Breast epithelium (tissue), 3 donors: ENCODE results near the gene SNTG2.

Experiments used
- CTCF ChIP-seq, 3 donors: fragments of 450-650 bp; IDR thresholded peaks; one replicate each; pipeline ENCODE4 v1.5.1; 2016 to 2017; ENCODE audit warnings: antibody characterized with exemption in 3 of 3, mild to moderate bottlenecking in 3 of 3, moderate library complexity in 3 of 3
- POLR2AphosphoS5 ChIP-seq, 3 donors: sonication (generic); formaldehyde crosslinking; IDR thresholded peaks; one replicate each; pipeline ENCODE4 v1.6.1; 2017; ENCODE audit warnings: antibody characterized with exemption in 3 of 3

GRCh38 chr2:1137264-1137663, 186.6 kb downstream of the SNTG2 start:
- TF ChIP-seq CTCF (IDR thresholded peaks at IDR 0.05) (no peak), POLR2AphosphoS5 (IDR thresholded peaks at IDR 0.05) (no peak)
